DOHH2 (cell line): Measurements from ENCODE around the gene GLCE.

Source experiments
- H3F3A ChIP-seq: fragments of 200-600 bp; sonication (generic), shearing (Covaris generic); 2 replicates; pipeline ENCODE4 v1.6.0; 2016; ENCODE audit warnings: antibody characterized with exemption, mild to moderate bottlenecking; ENCODE audit not compliant: control insufficient read depth, insufficient read depth
- H3K27ac ChIP-seq: fragments of 200-600 bp; sonication (generic); 2 replicates; pipeline ENCODE4 v1.5.1; 2014; ENCODE audit warnings: low read depth, mild to moderate bottlenecking, low read length, moderate library complexity
- H3K27me3 ChIP-seq: fragments of 200-600 bp; sonication (generic); 2 replicates; pipeline ENCODE4 v1.6.1; 2014; ENCODE audit warnings: mild to moderate bottlenecking, low read length, mixed read lengths; ENCODE audit not compliant: control insufficient read depth
- H3K36me3 ChIP-seq: fragments of 200-600 bp; sonication (generic); 2 replicates; pipeline ENCODE4 v1.6.1; 2014; ENCODE audit warnings: mild to moderate bottlenecking, low read length, moderate library complexity, mixed read lengths; ENCODE audit not compliant: control insufficient read depth
- H3K4me1 ChIP-seq: fragments of 200-600 bp; sonication (generic); 2 replicates; pipeline ENCODE4 v1.6.1; 2014; ENCODE audit warnings: mild to moderate bottlenecking, low read length, mixed read lengths; ENCODE audit not compliant: control insufficient read depth
- H3K4me2 ChIP-seq: fragments of 200-600 bp; sonication (generic); 2 replicates; pipeline ENCODE4 v1.6.0; 2014; ENCODE audit warnings: mild to moderate bottlenecking, low read length, moderate library complexity
- H3K4me3 ChIP-seq: fragments of 200-600 bp; sonication (generic); 2 replicates; pipeline ENCODE4 v1.5.1; 2014; ENCODE audit warnings: mild to moderate bottlenecking, low read length, mixed read lengths
- H3K79me2 ChIP-seq: fragments of 200-600 bp; sonication (generic); 2 replicates; pipeline ENCODE4 v1.6.1; 2014; ENCODE audit warnings: mild to moderate bottlenecking, low read length, mixed read lengths; ENCODE audit not compliant: control insufficient read depth
- H3K9me2 ChIP-seq: fragments of 200-600 bp; sonication (generic); replicated peaks from 2 replicates; pipeline ENCODE4 v1.6.1; 2014; ENCODE audit warnings: mild to moderate bottlenecking, low read length, mixed read lengths; ENCODE audit not compliant: control insufficient read depth
- H3K9me3 ChIP-seq: fragments of 200-600 bp; sonication (generic); 2 replicates; pipeline ENCODE4 v1.6.1; 2014; ENCODE audit warnings: antibody characterized with exemption, low read length, mixed read lengths; ENCODE audit not compliant: control insufficient read depth, insufficient read depth
- H4K20me1 ChIP-seq: fragments of 200-600 bp; sonication (generic); 2 replicates; pipeline ENCODE4 v1.6.0; 2014; ENCODE audit warnings: low read depth, mild to moderate bottlenecking, antibody characterized with exemption, low read length, moderate library complexity; ENCODE audit not compliant: control insufficient read depth, insufficient read depth
- EZH2phosphoT487 ChIP-seq: fragments of 200-600 bp; sonication (generic); IDR thresholded peaks from 2 replicates; pipeline ENCODE4 v1.6.1; 2017; ENCODE audit warnings: borderline replicate concordance, mild to moderate bottlenecking, antibody characterized with exemption, low read length, moderate library complexity, mixed read lengths
- TF ChIP-seq, protein P1 (sequence below): fragments of 200-600 bp; sonication (generic); IDR thresholded peaks from one replicate; pipeline ENCODE4 v1.5.1; 2014; ENCODE audit warnings: antibody characterized with exemption, mild to moderate bottlenecking, low read depth, low read length; ENCODE audit not compliant: poor library complexity, severe bottlenecking

GLCE gene

GRCh38 chr15:69226023-69226355, 65.6 kb downstream of the GLCE start:
- Histone ChIP-seq H3K79me2 (no peaks in the 10 kb centered on the region), H3K4me3 (no peak overlapping the region), H3K9me2 (no peaks in the 10 kb centered on the region), H3K27me3 (no peaks in the 10 kb centered on the region), H3K27ac (no peak overlapping the region), H3K4me1 (no peaks in the 10 kb centered on the region), H3K36me3 (peaks cover 4% of the 10 kb centered on the region; the same call in 1 of the 2 replicates), H3F3A (no peaks in the 10 kb centered on the region), H3K4me2 (no peak overlapping the region), H4K20me1 (no peaks in the 10 kb centered on the region), H3K9me3 (peaks cover 2% of the 10 kb centered on the region; the same call in 1 of the 2 replicates)
- TF ChIP-seq, protein P1, sequence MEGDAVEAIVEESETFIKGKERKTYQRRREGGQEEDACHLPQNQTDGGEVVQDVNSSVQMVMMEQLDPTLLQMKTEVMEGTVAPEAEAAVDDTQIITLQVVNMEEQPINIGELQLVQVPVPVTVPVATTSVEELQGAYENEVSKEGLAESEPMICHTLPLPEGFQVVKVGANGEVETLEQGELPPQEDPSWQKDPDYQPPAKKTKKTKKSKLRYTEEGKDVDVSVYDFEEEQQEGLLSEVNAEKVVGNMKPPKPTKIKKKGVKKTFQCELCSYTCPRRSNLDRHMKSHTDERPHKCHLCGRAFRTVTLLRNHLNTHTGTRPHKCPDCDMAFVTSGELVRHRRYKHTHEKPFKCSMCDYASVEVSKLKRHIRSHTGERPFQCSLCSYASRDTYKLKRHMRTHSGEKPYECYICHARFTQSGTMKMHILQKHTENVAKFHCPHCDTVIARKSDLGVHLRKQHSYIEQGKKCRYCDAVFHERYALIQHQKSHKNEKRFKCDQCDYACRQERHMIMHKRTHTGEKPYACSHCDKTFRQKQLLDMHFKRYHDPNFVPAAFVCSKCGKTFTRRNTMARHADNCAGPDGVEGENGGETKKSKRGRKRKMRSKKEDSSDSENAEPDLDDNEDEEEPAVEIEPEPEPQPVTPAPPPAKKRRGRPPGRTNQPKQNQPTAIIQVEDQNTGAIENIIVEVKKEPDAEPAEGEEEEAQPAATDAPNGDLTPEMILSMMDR = no peak
- TF ChIP-seq EZH2phosphoT487 = no peak

GRCh38 chr15:69232144-69232543, 71.7 kb downstream of the GLCE start:
- Histone ChIP-seq H3K9me3 (peaks cover 2% of the 10 kb centered on the region; the same call in 1 of the 2 replicates), H3K9me2 (no peaks in the 10 kb centered on the region), H3K27ac (no peak overlapping the region), H3K79me2 (no peaks in the 10 kb centered on the region), H3K4me3 (no peak overlapping the region), H3K4me2 (no peak overlapping the region), H4K20me1 (no peaks in the 10 kb centered on the region), H3K27me3 (no peaks in the 10 kb centered on the region), H3K36me3 (peaks cover 4% of the 10 kb centered on the region; the same call in 1 of the 2 replicates), H3K4me1 (no peaks in the 10 kb centered on the region), H3F3A (no peaks in the 10 kb centered on the region)
- no peak for TF ChIP-seq EZH2phosphoT487
- TF ChIP-seq, protein P1 = no peak

DNA sequence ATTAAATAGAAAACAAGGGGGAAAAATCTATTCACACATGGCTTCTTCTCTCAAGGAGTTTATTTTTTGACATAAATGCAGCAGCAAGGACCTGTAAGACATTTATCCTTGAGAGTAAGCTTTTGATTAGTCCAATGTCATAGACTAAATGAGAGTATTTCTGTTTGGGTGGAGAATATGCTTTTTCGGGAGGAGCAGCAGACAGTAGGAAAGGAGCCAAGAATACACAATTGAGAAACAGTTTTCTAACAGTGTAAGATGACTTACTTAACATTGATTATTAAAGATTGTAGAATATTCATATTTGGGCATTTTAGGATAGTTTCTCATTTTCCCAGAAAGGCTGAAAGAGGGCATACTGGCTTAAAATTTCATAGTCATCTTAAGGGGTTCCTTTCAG, 72.3 kb downstream of the GLCE start:
- Histone ChIP-seq H3K4me3 (no peak overlapping the region), H3K4me2 (no peak overlapping the region), H3K79me2 (no peaks in the 10 kb centered on the region), H4K20me1 (no peaks in the 10 kb centered on the region), H3K9me3 (peaks cover 2% of the 10 kb centered on the region; the same call in 1 of the 2 replicates), H3K27ac (no peak overlapping the region), H3F3A (no peaks in the 10 kb centered on the region), H3K4me1 (no peaks in the 10 kb centered on the region), H3K9me2 (no peaks in the 10 kb centered on the region), H3K36me3 (peaks cover 4% of the 10 kb centered on the region; the same call in 1 of the 2 replicates), H3K27me3 (no peaks in the 10 kb centered on the region)
- TF ChIP-seq, protein P1 = no peak
- TF ChIP-seq EZH2phosphoT487 = no peak

GRCh38 chr15:69234676-69235075, 74.2 kb downstream of the GLCE start:
- Histone ChIP-seq H3K9me3 (peaks cover 2% of the 10 kb centered on the region; the same call in 1 of the 2 replicates), H3K4me3 (no peak overlapping the region), H3K27ac (no peak overlapping the region), H3K27me3 (no peaks in the 10 kb centered on the region), H3F3A (no peaks in the 10 kb centered on the region), H3K36me3 (no peaks in the 10 kb centered on the region), H4K20me1 (no peaks in the 10 kb centered on the region), H3K4me1 (no peaks in the 10 kb centered on the region), H3K9me2 (no peaks in the 10 kb centered on the region), H3K4me2 (no peak overlapping the region), H3K79me2 (no peaks in the 10 kb centered on the region)
- no peak for TF ChIP-seq EZH2phosphoT487
- TF ChIP-seq, protein P1 = no peak
